ENCODE results near the gene REC114. TPM values are rescaled to one million over a fixed set of nuclear protein-coding genes. Genes with fewer than 3 reads are reported as not detected.
"Not testable (repeated sequence)": the region's sequence is repeated elsewhere in the genome, so short reads cannot be mapped to it uniquely, and the experiment has no call there.

Gene REC114
- total and polyA plus RNA-seq, 2 of the 8 experiments (the other 6 are each of a cell fraction or from before 2014, with no cell fraction given): 0.12 TPM; not detected in 1

DNA sequence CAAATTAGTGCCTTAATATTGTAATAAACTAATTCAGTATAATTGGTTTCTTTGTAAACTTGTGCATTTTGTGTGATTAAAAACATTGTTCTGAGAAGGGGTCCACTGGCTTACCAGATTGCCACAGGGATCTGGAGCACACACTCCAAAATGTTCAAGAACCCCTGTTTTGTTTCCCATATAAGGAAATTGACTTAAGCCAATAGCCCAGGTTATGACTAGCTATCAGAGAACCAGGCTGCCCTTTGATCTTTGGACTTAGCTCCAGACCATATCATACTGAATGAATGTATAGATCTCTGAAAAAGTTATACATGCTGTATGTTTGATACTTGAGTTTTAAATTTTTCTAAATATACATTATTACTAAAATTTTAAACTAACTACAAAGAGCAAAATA lies 98.5 kb downstream of the REC114 start (continued):
- TF ChIP-seq SP1 (IDR thresholded peaks at IDR 0.05; ENCODE audit: low read depth, low read length) (no peak), KDM4A (IDR thresholded peaks at IDR 0.05; ENCODE audit: low read depth, low read length, severe bottlenecking) (no peak)

DNA sequence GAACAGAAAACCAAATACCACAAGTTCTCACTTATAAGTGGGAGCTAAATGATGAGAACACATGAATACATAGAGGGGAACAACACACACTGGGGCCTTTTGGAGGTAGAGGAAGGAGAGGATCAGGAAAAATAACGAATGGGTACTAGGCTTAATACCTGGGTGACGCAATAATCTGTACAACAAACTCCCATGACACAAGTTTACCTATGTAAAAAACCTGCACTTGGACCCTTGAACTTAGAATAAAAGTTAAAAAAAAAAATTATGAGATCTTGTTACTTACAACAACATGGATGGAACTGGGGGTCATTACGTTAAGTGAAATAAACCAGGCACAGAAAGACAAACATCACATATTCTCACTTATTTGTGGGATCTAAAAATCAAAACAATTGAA lies 106.0 kb downstream of the REC114 start:
- H3K36me3 ChIP-seq (ENCODE audit: control insufficient read depth in 2 of 4, insufficient read depth in 4 of 4, low read length in 3 of 4); H4K8ac ChIP-seq (ENCODE audit: extremely low read depth, insufficient read depth, low read length); H3K4me2 ChIP-seq (ENCODE audit: insufficient read depth in 1 of 2, low read depth in 2 of 2, low read length in 2 of 2); H3K27ac ChIP-seq (ENCODE audit: low read depth, low read length); H3K79me1 ChIP-seq (ENCODE audit: low read depth, low read length); H3K14ac ChIP-seq (ENCODE audit: insufficient read length); H2BK20ac ChIP-seq (ENCODE audit: low read length); H3K27me3 ChIP-seq (replicated peaks in 1 of 4; ENCODE audit: control insufficient read depth in 3 of 4, extremely low read depth in 1 of 4, insufficient read depth in 3 of 4, low read length in 3 of 4); H3K4ac ChIP-seq (replicated peaks; ENCODE audit: insufficient read length, low read depth, low read length); H2BK120ac ChIP-seq (replicated peaks; ENCODE audit: low read depth, low read length); H2BK15ac ChIP-seq (ENCODE audit: low read length); H3K56ac ChIP-seq (replicated peaks; ENCODE audit: insufficient read length, low read depth, low read length); FAIRE-seq; H3K9ac ChIP-seq (replicated peaks in 1 of 4; ENCODE audit: extremely low read depth in 1 of 4, low read depth in 3 of 4, low read length in 3 of 4); H3K23ac ChIP-seq (ENCODE audit: insufficient read length); H4K91ac ChIP-seq (replicated peaks; ENCODE audit: insufficient read length, low read length); H3K23me2 ChIP-seq (ENCODE audit: low read depth, low read length); H4K20me1 ChIP-seq (replicated peaks in 1 of 2; ENCODE audit: control insufficient read depth in 1 of 2, insufficient read depth in 2 of 2, low read length in 2 of 2); H3K4me1 ChIP-seq (replicated peaks in 1 of 4; ENCODE audit: control insufficient read depth in 3 of 4, insufficient read depth in 4 of 4, low read length in 3 of 4); H3K9me3 ChIP-seq (ENCODE audit: insufficient read depth in 2 of 2, low read depth in 1 of 2, low read length in 1 of 2); POLR2A ChIA-PET (ENCODE audit: partially characterized antibody); H2AFZ ChIP-seq (ENCODE audit: low read length); H2BK5ac ChIP-seq (ENCODE audit: low read depth, low read length); H3K79me2 ChIP-seq (ENCODE audit: control insufficient read depth in 1 of 2, insufficient read depth in 2 of 2, low read length in 2 of 2); H2BK12ac ChIP-seq (ENCODE audit: low read depth, low read length); H4K5ac ChIP-seq (ENCODE audit: insufficient read length, low read depth, low read length); DNase-seq (ENCODE audit: low read depth in 1 of 2, low spot score in 2 of 2); H3K18ac ChIP-seq (ENCODE audit: extremely low read depth, low read length); H3K4me3 ChIP-seq (ENCODE audit: extremely low read depth in 1 of 4, insufficient read depth in 2 of 4, low read depth in 3 of 4, low read length in 4 of 4); H2AK5ac ChIP-seq (ENCODE audit: low read depth, low read length): not testable (repeated sequence)
- CTCF ChIA-PET (ENCODE audit: partially characterized antibody): interaction anchor here (0.7 to 1.6 kb wide), 3 partner anchors 143 to 283 kb away, joined by 3 to 4 read pairs (median 3); no protein-coding TSS in a partner anchor
- WGBS, 2 experiments (ENCODE audit: extremely low coverage in 1 of 2, insufficient coverage in 1 of 2, insufficient read length in 1 of 2, insufficient replicate concordance in 2 of 2, low coverage in 1 of 2, low lambda C conversion rate in 2 of 2, missing lambda C conversion rate in 1 of 2): 79% methylated on average over 3 of the region's 3 CpGs; no CpG with 5 or more reads in 1 of the 2 experiments
